GM19193 (cell line): ENCODE results near the gene MLX.

Experiments
- POLR2A ChIP-seq: IDR thresholded peaks from 4 replicates; pipeline ENCODE4 v1.6.1; 2011; ENCODE audit not compliant: insufficient read depth, insufficient read length; ENCODE audit errors: extremely low read depth

Gene MLX

GRCh38 chr17:42613699-42614295 is 46.9 kb downstream of the MLX start:
- no peak for TF ChIP-seq POLR2A

- no peak for TF ChIP-seq POLR2A
Measured at GRCh38 chr17:42617956-42618431, 51.1 kb downstream of the MLX start.

- peak; percentile 41 for TF ChIP-seq POLR2A
Measured at GRCh38 chr17:42618442-42619150, 51.7 kb downstream of the MLX start.
